GM12878 (cell line): Measurements from ENCODE around the gene IRS1. TPM values are rescaled to one million over a fixed set of nuclear protein-coding genes. Genes with fewer than 3 reads are reported as not detected.

Experiments used
- ATAC-seq: fragments of 200-7000 bp; cut with Tn5 transposase; 3 replicates; pipeline ENCODE4 v1.9.1; 2020; ENCODE audit warnings: mild to moderate bottlenecking, moderate library complexity
- BruUV-seq: library from RNA; stranded (reverse); fragments of 400-500 nt; replicated peaks from 2 replicates; lab custom pipeline; 2021; lab: Mats Ljungman, UMichigan
- CTCF ChIA-PET: fragments of 300-600 bp; sonication (Branson Sonifier 250); formaldehyde crosslinking; extraction: SDS; loops from one replicate; lab custom pipeline; 2021; ENCODE audit warnings: inconsistent platforms; lab: Yijun Ruan, JAX
- POLR2A ChIA-PET: fragments of 350-600 bp; formaldehyde crosslinking; extraction: SDS; loops from one replicate; lab custom pipeline; 2021; ENCODE audit warnings: inconsistent platforms; lab: Charles Lee
- RAD21 ChIA-PET: fragments of 300-600 bp; sonication (Branson Sonifier 250); formaldehyde crosslinking; loops from one replicate; lab custom pipeline; 2023; ENCODE audit warnings: antibody characterized with exemption; ENCODE audit not compliant: unreplicated experiment; lab: Charles Lee
- SMC1A ChIA-PET: fragments of 300-600 bp; sonication (Branson Sonifier 250); formaldehyde crosslinking; loops from one replicate; lab custom pipeline; 2023; ENCODE audit not compliant: unreplicated experiment, uncharacterized antibody; lab: Charles Lee
- DNase-seq: peaks from one replicate; pipeline ENCODE4 v3.0.0-alpha.2; 2011; ENCODE audit warnings: low read depth, low spot score
- FAIRE-seq: peaks from 3 replicates; lab custom pipeline; 2011; peaks lifted over from hg19 to GRCh38; lab: Jason Lieb, UNC
- H2AFZ ChIP-seq: 2 replicates; pipeline ENCODE4 v1.6.0; 2011; ENCODE audit warnings: low read depth, low read length, control low read depth; ENCODE audit not compliant: control insufficient read depth
- H3K27ac ChIP-seq: 2 replicates; pipeline ENCODE4 v1.5.1; 2011; ENCODE audit warnings: control low read depth; ENCODE audit not compliant: control insufficient read depth, insufficient read depth
- H3K27me3 ChIP-seq, 2 experiments: replicated peaks in 1 of 2; 2 replicates each; pipeline versions ENCODE4 v1.6.0 to v1.6.1; 2011; ENCODE audit warnings: low read length in 1 of 2; ENCODE audit not compliant: control insufficient read depth in 2 of 2, insufficient read depth in 2 of 2
- H3K36me3 ChIP-seq, 2 experiments: 2 replicates each; pipeline ENCODE4 v1.5.1; 2011; ENCODE audit warnings: low read length in 1 of 2; ENCODE audit not compliant: control insufficient read depth in 2 of 2, insufficient read depth in 2 of 2
- H3K4me1 ChIP-seq: 2 replicates; pipeline ENCODE4 v1.6.1; 2011; ENCODE audit warnings: mild to moderate bottlenecking, low read length, moderate library complexity, mixed read lengths; ENCODE audit not compliant: control insufficient read depth, insufficient read depth
- H3K4me2 ChIP-seq: 2 replicates; pipeline ENCODE4 v1.6.0; 2011; ENCODE audit warnings: control low read depth; ENCODE audit not compliant: control insufficient read depth, insufficient read depth
- H3K4me3 ChIP-seq: fragments of 200-600 bp; sonication (generic); 2 replicates; pipeline ENCODE4 v1.5.1; 2016
- H3K79me2 ChIP-seq: 2 replicates; pipeline ENCODE4 v1.6.0; 2011; ENCODE audit warnings: low read length; ENCODE audit not compliant: control insufficient read depth, insufficient read depth
- H3K9ac ChIP-seq: 2 replicates; pipeline ENCODE4 v1.8.0; 2011; ENCODE audit warnings: low read length, control low read depth, mixed read lengths; ENCODE audit not compliant: control insufficient read depth, insufficient read depth
- H3K9me3 ChIP-seq: replicated peaks from 3 replicates; pipeline ENCODE4 v1.5.1; 2011; ENCODE audit warnings: mild to moderate bottlenecking, low read length; ENCODE audit not compliant: control insufficient read depth, insufficient read depth
- H4K20me1 ChIP-seq: 2 replicates; pipeline ENCODE4 v1.6.0; 2011; ENCODE audit not compliant: control insufficient read depth, insufficient read depth
- ASH2L ChIP-seq: fragments of 300-600, 200-600 bp; sonication (generic); IDR thresholded peaks from 2 replicates; pipeline ENCODE4 v1.6.1; 2017; ENCODE audit warnings: low read depth, mild to moderate bottlenecking, borderline replicate concordance
- BACH1 ChIP-seq: fragments of 450-650 bp; IDR thresholded peaks from 2 replicates; pipeline ENCODE4 v1.6.1; 2017; ENCODE audit warnings: mild to moderate bottlenecking, borderline replicate concordance
- CHD4 ChIP-seq: fragments of 200-600 bp; sonication (generic); IDR thresholded peaks from 2 replicates; pipeline ENCODE4 v1.6.1; 2016; ENCODE audit warnings: mild to moderate bottlenecking
- HDGF ChIP-seq: fragments of 450-650 bp; IDR thresholded peaks from 2 replicates; pipeline ENCODE4 v1.6.1; 2016; ENCODE audit warnings: antibody characterized with exemption
- KDM1A ChIP-seq: fragments of 200-600 bp; sonication (generic); IDR thresholded peaks from 2 replicates; pipeline ENCODE4 v1.6.1; 2016; ENCODE audit warnings: borderline replicate concordance
- LARP7 ChIP-seq: fragments of 450-650 bp; IDR thresholded peaks from 2 replicates; pipeline ENCODE4 v1.6.1; 2017; ENCODE audit warnings: mild to moderate bottlenecking
- PML ChIP-seq: IDR thresholded peaks from 2 replicates; pipeline ENCODE4 v1.6.1; 2012; ENCODE audit warnings: low read length, inconsistent platforms
- RBBP5 ChIP-seq: fragments of 200-600 bp; sonication (generic); conservative IDR thresholded peaks from 2 replicates; pipeline ENCODE4 v1.6.1; 2016
- SMAD1 ChIP-seq: fragments of 450-650 bp; IDR thresholded peaks from 2 replicates; pipeline ENCODE4 v1.6.1; 2018; ENCODE audit warnings: mild to moderate bottlenecking, low read depth; ENCODE audit not compliant: partially characterized antibody
- YBX1 ChIP-seq: fragments of 450-650 bp; IDR thresholded peaks from 2 replicates; pipeline ENCODE4 v1.6.1; 2016; ENCODE audit warnings: antibody characterized with exemption
- ZNF217 ChIP-seq: fragments of 450-650 bp; IDR thresholded peaks from 2 replicates; pipeline ENCODE4 v1.6.1; 2017; ENCODE audit warnings: antibody characterized with exemption, mild to moderate bottlenecking
- whole genome bisulfite sequencing: methylation state at CpG from one replicate; pipeline ENCODE4 v1.1.6; 2016; ENCODE audit warnings: low lambda C conversion rate; ENCODE audit not compliant: insufficient replicate concordance, insufficient coverage; ENCODE audit errors: missing lambda C conversion rate; 5-methylcytosine and 5-hydroxymethylcytosine counted together
- in situ Hi-C: fragments of 300-500 bp; cut with MboI; formaldehyde crosslinking; loops from 9 replicates; pipeline ENCODE4 v1.14.3; 2018; ENCODE audit warnings: mixed read lengths
- intact Hi-C: fragments of 100-400 bp; cut with micrococcal nuclease; formaldehyde crosslinking; loops from one replicate; pipeline ENCODE4 v1.14.2; 2022; ENCODE audit not compliant: unreplicated experiment
- polyA plus RNA-seq, 11 experiments: library from polyadenylated mRNA; depleted of rRNA in 4 of 11; unstranded in 6 of 11; stranded (reverse) in 5 of 11; fragments of >200 nt; fragmentation: Nextera tagmentation in 4 of 11; fragmentation: Illumina TruSeq in 1 of 11; extraction: Ambion mirVana in 4 of 11; extraction: Trizol in 1 of 11; gene quantifications; 1 replicate in 1 of 11; 2 replicates in 10 of 11; pipeline versions ENCODE4 v1.2.1 to v1.2.3, GENCODE V29; 2011 to 2016; ENCODE audit warnings: inconsistent platforms in 2 of 11, missing spikeins in 2 of 11, low read depth in 1 of 11
- total RNA-seq, 4 experiments: library from RNA; depleted of rRNA in 3 of 4; stranded (reverse); fragments of >200 nt in 3 of 4; fragmentation: Illumina TruSeq in 1 of 4; extraction: Trizol in 1 of 4; gene quantifications; 2 replicates each; pipeline versions ENCODE4 v1.2.1 to v1.2.3, GENCODE V29; 2013 to 2021
- TF ChIP-seq, protein P1 (sequence below): fragments of 450-650 bp; IDR thresholded peaks from 2 replicates; pipeline ENCODE4 v1.6.1; 2017; ENCODE audit warnings: mild to moderate bottlenecking, moderate library complexity

The IRS1 gene
- total and polyA plus RNA-seq, 10 of the 15 experiments (the other 5 are each of a cell fraction or from before 2014, with no cell fraction given): 0.03 to 1.7 (median 0.34) TPM

DNA sequence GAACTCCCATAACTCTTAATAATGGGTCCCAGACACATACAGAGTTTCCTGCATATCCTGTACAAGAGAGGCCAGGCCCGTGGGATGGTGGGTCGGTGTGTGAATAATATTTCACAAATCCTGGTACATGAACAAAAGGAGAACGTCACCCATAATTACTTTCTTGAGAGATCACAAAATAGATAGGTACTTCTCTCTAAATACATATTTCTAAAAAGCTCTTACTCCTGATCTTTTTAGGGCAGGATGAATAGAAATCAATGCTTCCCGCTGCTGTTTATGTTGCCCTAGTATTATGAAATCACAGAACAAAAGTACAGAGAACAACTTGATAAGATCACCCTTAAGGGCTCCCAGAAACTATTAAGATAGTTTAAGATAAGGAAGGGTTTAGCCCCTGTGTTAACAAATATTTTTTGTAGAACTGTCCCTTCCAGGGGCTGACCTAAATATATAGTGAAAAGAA lies 5.4 kb downstream of the IRS1 start:
- ATAC-seq (no peak), FAIRE-seq (no peak), DNase-seq (no peak)
- Histone ChIP-seq H3K4me2 (no peak overlapping the region), H3K79me2 (no peaks in the 10 kb centered on the region), H3K4me3 (no peak overlapping the region), H3K4me1 (peaks cover 6% of the 10 kb centered on the region), H3K36me3 (no peaks in the 10 kb centered on the region), H3K9ac (no peak overlapping the region), H3K27me3 (no peaks in the 10 kb centered on the region), H4K20me1 (no peaks in the 10 kb centered on the region), H3K27ac (no peak overlapping the region), H3K9me3 (no peaks in the 10 kb centered on the region), H2AFZ (no peak overlapping the region)
- intact Hi-C loops (no loop called here), in situ Hi-C loops (no loop called here)
- ChIA-PET CTCF (no interaction called here), POLR2A (no interaction called here), RAD21 (no interaction called here), SMC1A (interaction anchor here (0.9 kb wide), 1 partner anchor 905 kb away, joined by 3 read pairs; no protein-coding TSS in a partner anchor)
- no TSS peak for BruUV-seq
- TF ChIP-seq BACH1 (no peak), SMAD1 (no peak), KDM1A (no peak), YBX1 (no peak), PML (no peak), ASH2L (no peak), ZNF217 (no peak), LARP7 (no peak), RBBP5 (no peak), CHD4 (no peak), HDGF (no peak)
- TF ChIP-seq, protein P1, sequence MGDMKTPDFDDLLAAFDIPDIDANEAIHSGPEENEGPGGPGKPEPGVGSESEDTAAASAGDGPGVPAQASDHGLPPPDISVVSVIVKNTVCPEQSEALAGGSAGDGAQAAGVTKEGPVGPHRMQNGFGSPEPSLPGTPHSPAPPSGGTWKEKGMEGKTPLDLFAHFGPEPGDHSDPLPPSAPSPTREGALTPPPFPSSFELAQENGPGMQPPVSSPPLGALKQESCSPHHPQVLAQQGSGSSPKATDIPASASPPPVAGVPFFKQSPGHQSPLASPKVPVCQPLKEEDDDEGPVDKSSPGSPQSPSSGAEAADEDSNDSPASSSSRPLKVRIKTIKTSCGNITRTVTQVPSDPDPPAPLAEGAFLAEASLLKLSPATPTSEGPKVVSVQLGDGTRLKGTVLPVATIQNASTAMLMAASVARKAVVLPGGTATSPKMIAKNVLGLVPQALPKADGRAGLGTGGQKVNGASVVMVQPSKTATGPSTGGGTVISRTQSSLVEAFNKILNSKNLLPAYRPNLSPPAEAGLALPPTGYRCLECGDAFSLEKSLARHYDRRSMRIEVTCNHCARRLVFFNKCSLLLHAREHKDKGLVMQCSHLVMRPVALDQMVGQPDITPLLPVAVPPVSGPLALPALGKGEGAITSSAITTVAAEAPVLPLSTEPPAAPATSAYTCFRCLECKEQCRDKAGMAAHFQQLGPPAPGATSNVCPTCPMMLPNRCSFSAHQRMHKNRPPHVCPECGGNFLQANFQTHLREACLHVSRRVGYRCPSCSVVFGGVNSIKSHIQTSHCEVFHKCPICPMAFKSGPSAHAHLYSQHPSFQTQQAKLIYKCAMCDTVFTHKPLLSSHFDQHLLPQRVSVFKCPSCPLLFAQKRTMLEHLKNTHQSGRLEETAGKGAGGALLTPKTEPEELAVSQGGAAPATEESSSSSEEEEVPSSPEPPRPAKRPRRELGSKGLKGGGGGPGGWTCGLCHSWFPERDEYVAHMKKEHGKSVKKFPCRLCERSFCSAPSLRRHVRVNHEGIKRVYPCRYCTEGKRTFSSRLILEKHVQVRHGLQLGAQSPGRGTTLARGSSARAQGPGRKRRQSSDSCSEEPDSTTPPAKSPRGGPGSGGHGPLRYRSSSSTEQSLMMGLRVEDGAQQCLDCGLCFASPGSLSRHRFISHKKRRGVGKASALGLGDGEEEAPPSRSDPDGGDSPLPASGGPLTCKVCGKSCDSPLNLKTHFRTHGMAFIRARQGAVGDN: no peak
- 95% methylated on average over 4 of the region's 4 CpGs for WGBS
